Fibroblast of mammary gland (primary cell): ENCODE measurements around the gene FAM3C.

Experiments
- DNase-seq: peaks from one replicate; pipeline ENCODE4 v3.0.0-alpha.2; 2010; ENCODE audit warnings: low read depth
- H3K4me3 ChIP-seq: 2 replicates; pipeline ENCODE4 v1.5.1; 2011; ENCODE audit warnings: low read depth, mild to moderate bottlenecking, low read length, moderate library complexity; ENCODE audit not compliant: control insufficient read depth
- CTCF ChIP-seq: conservative IDR thresholded peaks from 2 replicates; pipeline ENCODE4 v1.5.1; 2011; ENCODE audit warnings: low read depth, low read length, inconsistent platforms; ENCODE audit not compliant: control insufficient read depth, insufficient read depth

The FAM3C gene

GRCh38 chr7:121373177-121373576, 22.9 kb downstream of the FAM3C start:
- no peak for DNase-seq

GRCh38 chr7:121372376-121373010, 23.6 kb downstream of the FAM3C start:
- H3K4me3 ChIP-seq: no peak overlapping the region
- peak; percentile 45 for DNase-seq
- no peak for TF ChIP-seq CTCF

More at GRCh38 chr7:121373177-121373576, 22.9 kb downstream of the FAM3C start:
- no peak for TF ChIP-seq CTCF
- H3K4me3 ChIP-seq: no peak overlapping the region

DNA sequence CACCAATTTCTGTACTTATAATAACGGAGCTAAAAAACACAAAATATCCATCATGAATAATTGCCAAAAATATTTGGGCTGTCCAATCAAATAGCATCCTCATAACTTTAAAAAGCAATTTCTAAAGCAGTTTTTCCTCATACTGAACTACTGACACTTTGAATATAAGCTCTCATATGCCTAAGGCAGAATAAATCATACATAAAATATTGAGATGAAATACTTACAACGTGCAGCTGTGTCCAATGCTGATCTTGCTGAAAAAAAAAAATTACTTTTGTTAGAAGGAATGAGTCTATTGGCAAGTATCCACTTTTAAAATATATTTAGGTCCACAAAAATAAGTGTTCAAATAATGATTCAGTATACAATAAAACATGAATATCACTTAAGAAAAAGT, 24.2 kb downstream of the FAM3C start:
- DNase-seq: no peak
- no peak overlapping the region for H3K4me3 ChIP-seq
- no peak for TF ChIP-seq CTCF

DNA sequence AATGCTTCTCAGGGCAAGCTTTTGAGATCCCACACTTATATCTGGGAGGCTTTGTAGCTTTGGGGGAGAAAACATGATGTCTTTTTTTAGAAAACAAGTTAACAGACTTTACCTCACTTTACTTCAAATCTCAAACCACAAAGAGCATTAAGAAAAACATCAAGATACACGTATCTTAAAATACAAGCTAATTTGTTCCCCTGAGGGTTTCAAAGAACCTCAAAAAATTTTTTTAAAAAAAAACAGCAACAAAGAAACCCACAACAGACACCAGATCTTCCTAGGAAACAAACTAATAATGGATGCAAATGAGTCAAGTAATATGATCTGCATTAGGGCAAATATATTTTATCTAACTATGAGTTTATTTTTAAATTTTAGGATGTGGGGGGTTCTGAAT, 24.7 kb downstream of the FAM3C start:
- H3K4me3 ChIP-seq: no peak overlapping the region
- DNase-seq: no peak
- no peak for TF ChIP-seq CTCF

DNA sequence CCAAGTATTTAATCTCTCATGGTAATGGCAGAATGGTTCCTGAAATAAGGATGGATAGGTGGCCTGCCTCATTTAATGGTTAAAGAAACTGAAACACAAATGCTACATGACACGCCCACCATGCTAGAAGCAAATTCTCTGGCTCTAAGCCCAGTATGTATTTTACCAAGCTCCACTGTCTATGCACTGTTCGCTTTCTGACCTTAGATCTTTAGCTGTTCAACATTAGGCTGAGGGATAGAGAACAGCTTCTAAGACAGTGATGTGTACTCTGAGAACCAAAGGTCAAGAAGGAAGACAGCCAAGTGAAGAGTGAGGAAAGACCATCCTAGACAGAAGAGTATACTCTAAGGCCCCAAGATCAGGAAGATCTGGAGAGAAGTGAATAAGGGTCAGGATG, 26.6 kb downstream of the FAM3C start:
- DNase-seq: peak; percentile 60
- no peak overlapping the region for H3K4me3 ChIP-seq
- TF ChIP-seq CTCF: no peak

- H3K4me3 ChIP-seq: no peak overlapping the region
- TF ChIP-seq CTCF: peak; percentile 70
- peak; percentile 59 for DNase-seq
Observed at GRCh38 chr7:121366852-121367431, 29.2 kb downstream of the FAM3C start.
